ENCODE measurements around the gene HLCS.

The HLCS gene

GRCh38 chr21:36773117-36773516 lies 193.4 kb downstream of the HLCS start:
- no peaks in the 10 kb centered on the region for H3K27me3 ChIP-seq (ENCODE audit: control insufficient read depth in 5 of 5, insufficient read depth in 4 of 5, low read length in 5 of 5)
- H3K36me3 ChIP-seq (ENCODE audit: control insufficient read depth in 5 of 5, insufficient read depth in 5 of 5, low read length in 5 of 5): no peaks in the 10 kb centered on the region
- H3K4me1 ChIP-seq (ENCODE audit: control insufficient read depth in 5 of 5, insufficient read depth in 5 of 5, low read length in 5 of 5): peaks cover 0 to 16% (median 1%) of the 10 kb centered on the region in 5 donors
- no peak overlapping the region for H3K4me3 ChIP-seq (ENCODE audit: low read depth in 1 of 5, low read length in 5 of 5)
- H3K9me3 ChIP-seq (ENCODE audit: control insufficient read depth in 5 of 5, low read length in 5 of 5): no peaks in the 10 kb centered on the region
- no peak overlapping the region for H3K27ac ChIP-seq (ENCODE audit: low read depth, low read length)
- H3K9ac ChIP-seq (ENCODE audit: low read length in 5 of 5): no peak overlapping the region

DNA sequence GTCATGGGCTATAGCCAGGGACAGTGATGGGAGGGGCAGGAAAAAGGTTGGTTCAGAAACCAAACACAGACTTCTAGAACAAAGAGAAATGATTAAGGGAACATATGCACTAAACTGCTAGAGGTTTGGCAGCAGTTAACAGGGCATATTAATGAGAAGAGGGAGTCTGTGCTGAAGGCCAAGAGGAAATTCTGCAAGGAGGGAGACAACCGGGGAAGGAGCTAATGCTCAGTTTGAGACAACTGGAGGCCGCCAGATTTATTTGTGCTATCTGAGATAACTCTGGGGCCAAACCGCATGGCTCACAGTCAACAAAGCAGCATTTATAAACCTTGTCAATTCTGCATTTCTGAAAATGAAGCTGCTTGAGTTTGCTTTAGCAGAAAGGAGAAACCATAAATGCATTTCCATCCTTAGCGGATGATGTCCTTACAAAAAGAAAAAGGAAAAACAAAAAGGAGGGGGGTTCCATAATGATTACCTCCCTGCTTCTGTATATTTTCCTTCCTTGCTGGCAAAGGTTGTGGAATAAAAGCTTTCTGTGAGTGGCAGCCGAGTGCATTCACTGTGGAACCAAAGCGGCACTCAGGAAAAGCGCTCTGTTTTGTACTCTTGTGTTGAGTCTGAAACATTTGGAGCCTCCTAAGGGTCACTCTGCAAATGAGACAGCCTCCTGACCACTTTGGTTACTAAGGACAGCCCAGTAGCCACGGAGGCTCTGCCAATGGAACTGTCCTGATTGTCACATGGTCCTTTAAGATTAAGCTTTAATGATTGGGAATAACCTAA lies 197.2 kb downstream of the HLCS start:
- Histone ChIP-seq H3K4me3 (ENCODE audit: low read depth in 1 of 5, low read length in 5 of 5) (no peak overlapping the region), H3K27ac (ENCODE audit: low read depth, low read length) (no peak overlapping the region)

DNA sequence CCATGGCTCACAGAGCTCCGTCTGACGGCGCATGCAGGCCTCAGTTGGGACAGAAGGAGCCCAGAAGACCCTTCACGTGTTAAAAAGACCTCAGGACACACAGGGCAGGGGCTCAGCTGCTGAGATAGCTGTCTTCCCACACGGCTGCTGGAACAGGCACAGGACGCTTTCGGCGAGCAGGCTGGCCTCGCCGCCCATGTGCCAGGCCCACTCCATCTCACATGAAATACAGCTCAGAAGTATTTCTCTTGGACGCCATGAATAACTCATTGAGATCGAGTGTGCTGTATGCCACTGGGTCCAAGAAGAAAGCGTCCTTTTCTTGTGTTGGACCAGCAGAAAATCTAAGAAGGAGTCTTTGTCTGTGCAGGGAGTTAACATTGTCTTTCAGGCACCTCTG lies 198.0 kb downstream of the HLCS start:
- H3K4me3 ChIP-seq (ENCODE audit: low read depth in 1 of 5, low read length in 5 of 5): no peak overlapping the region
- no peak overlapping the region for H3K27ac ChIP-seq (ENCODE audit: low read depth, low read length)
- H3K9ac ChIP-seq (ENCODE audit: low read length in 5 of 5): no peak overlapping the region
- peaks cover 0 to 7% (median 0%) of the 10 kb centered on the region in 5 donors for H3K36me3 ChIP-seq (ENCODE audit: control insufficient read depth in 5 of 5, insufficient read depth in 5 of 5, low read length in 5 of 5)
- H3K4me1 ChIP-seq (ENCODE audit: control insufficient read depth in 5 of 5, insufficient read depth in 5 of 5, low read length in 5 of 5): peaks cover 0 to 16% (median 0%) of the 10 kb centered on the region in 5 donors
- no peaks in the 10 kb centered on the region for H3K9me3 ChIP-seq (ENCODE audit: control insufficient read depth in 5 of 5, low read length in 5 of 5)
- H3K27me3 ChIP-seq (ENCODE audit: control insufficient read depth in 5 of 5, insufficient read depth in 4 of 5, low read length in 5 of 5): no peaks in the 10 kb centered on the region

More for the DNA sequence above, 197.2 kb downstream of the HLCS start:
- Histone ChIP-seq H3K9ac (ENCODE audit: low read length in 5 of 5) (peak overlapping the region in 2 of 5 donors; percentile 30 to 48), H3K27me3 (ENCODE audit: control insufficient read depth in 5 of 5, insufficient read depth in 4 of 5, low read length in 5 of 5) (no peaks in the 10 kb centered on the region), H3K4me1 (ENCODE audit: control insufficient read depth in 5 of 5, insufficient read depth in 5 of 5, low read length in 5 of 5) (peaks cover 0 to 16% (median 0%) of the 10 kb centered on the region in 5 donors), H3K36me3 (ENCODE audit: control insufficient read depth in 5 of 5, insufficient read depth in 5 of 5, low read length in 5 of 5) (peaks cover 0 to 7% (median 0%) of the 10 kb centered on the region in 5 donors), H3K9me3 (ENCODE audit: control insufficient read depth in 5 of 5, low read length in 5 of 5) (no peaks in the 10 kb centered on the region)

- H3K36me3 ChIP-seq (ENCODE audit: control insufficient read depth in 5 of 5, insufficient read depth in 5 of 5, low read length in 5 of 5): peaks cover 0 to 7% (median 2%) of the 10 kb centered on the region in 5 donors
- no peaks in the 10 kb centered on the region for H3K9me3 ChIP-seq (ENCODE audit: control insufficient read depth in 5 of 5, low read length in 5 of 5)
- no peak overlapping the region for H3K27ac ChIP-seq (ENCODE audit: low read depth, low read length)
- H3K4me1 ChIP-seq (ENCODE audit: control insufficient read depth in 5 of 5, insufficient read depth in 5 of 5, low read length in 5 of 5): peaks cover 0 to 16% (median 0%) of the 10 kb centered on the region in 5 donors
- no peak overlapping the region for H3K4me3 ChIP-seq (ENCODE audit: low read depth in 1 of 5, low read length in 5 of 5)
- H3K9ac ChIP-seq (ENCODE audit: low read length in 5 of 5): no peak overlapping the region
- no peaks in the 10 kb centered on the region for H3K27me3 ChIP-seq (ENCODE audit: control insufficient read depth in 5 of 5, insufficient read depth in 4 of 5, low read length in 5 of 5)
These were observed 199.4 kb downstream of the HLCS start for GRCh38 chr21:36767096-36767495.

DNA sequence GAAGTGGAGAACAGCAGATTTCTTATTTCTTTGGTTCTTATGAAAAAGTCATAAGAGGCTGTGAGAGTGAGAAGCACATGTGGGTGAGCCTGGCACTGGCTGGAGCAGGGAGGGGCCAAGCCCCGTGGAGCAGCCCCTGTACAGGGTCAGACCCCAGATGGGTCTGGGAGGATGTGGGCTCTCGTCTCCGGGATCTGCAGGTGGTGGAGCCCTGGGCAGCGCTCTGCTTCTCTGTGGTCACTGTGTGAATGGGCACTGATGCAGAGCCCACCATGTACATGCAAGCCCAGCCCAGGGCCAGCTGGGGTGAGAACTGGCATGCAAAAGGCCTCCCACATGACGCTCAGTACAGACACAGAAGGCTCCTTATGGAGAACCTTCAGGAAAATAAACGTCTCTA lies 200.0 kb downstream of the HLCS start:
- Histone ChIP-seq H3K4me1 (ENCODE audit: control insufficient read depth in 5 of 5, insufficient read depth in 5 of 5, low read length in 5 of 5) (peaks cover 0 to 16% (median 0%) of the 10 kb centered on the region in 5 donors), H3K9ac (ENCODE audit: low read length in 5 of 5) (no peak overlapping the region), H3K4me3 (ENCODE audit: low read depth in 1 of 5, low read length in 5 of 5) (no peak overlapping the region), H3K27me3 (ENCODE audit: control insufficient read depth in 5 of 5, insufficient read depth in 4 of 5, low read length in 5 of 5) (no peaks in the 10 kb centered on the region), H3K36me3 (ENCODE audit: control insufficient read depth in 5 of 5, insufficient read depth in 5 of 5, low read length in 5 of 5) (peaks cover 0 to 7% (median 2%) of the 10 kb centered on the region in 5 donors), H3K27ac (ENCODE audit: low read depth, low read length) (no peak overlapping the region), H3K9me3 (ENCODE audit: control insufficient read depth in 5 of 5, low read length in 5 of 5) (no peaks in the 10 kb centered on the region)

- no peaks in the 10 kb centered on the region for H3K9me3 ChIP-seq (ENCODE audit: control insufficient read depth in 5 of 5, low read length in 5 of 5)
- no peaks in the 10 kb centered on the region for H3K27me3 ChIP-seq (ENCODE audit: control insufficient read depth in 5 of 5, insufficient read depth in 4 of 5, low read length in 5 of 5)
- peaks cover 0 to 11% (median 2%) of the 10 kb centered on the region in 5 donors for H3K36me3 ChIP-seq (ENCODE audit: control insufficient read depth in 5 of 5, insufficient read depth in 5 of 5, low read length in 5 of 5)
- H3K4me1 ChIP-seq (ENCODE audit: control insufficient read depth in 5 of 5, insufficient read depth in 5 of 5, low read length in 5 of 5): peaks cover 0 to 16% (median 0%) of the 10 kb centered on the region in 5 donors
- H3K27ac ChIP-seq (ENCODE audit: low read depth, low read length): no peak overlapping the region
- H3K4me3 ChIP-seq (ENCODE audit: low read depth in 1 of 5, low read length in 5 of 5): no peak overlapping the region
- no peak overlapping the region for H3K9ac ChIP-seq (ENCODE audit: low read length in 5 of 5)
These were observed 201.2 kb downstream of the HLCS start for GRCh38 chr21:36765229-36765628.

DNA sequence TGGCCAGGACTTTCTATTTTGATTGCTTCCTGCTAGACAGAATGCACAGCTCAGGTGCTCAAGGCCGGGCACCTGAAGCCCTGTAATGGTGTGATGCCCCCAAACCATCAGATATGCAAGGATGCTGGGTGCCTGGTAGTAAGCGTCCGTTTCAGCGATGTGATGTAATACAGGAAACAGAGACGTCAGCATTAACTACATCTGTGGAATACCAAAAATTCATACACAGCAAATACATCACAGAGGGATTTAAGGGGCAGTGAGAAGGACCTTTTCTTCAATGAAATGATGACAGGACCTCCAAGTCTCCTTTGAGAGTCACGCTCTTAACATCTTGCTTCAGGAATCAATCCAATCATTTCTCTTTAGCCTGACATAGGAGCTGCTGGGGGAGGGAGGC lies 203.2 kb downstream of the HLCS start:
- peaks cover 0 to under 1% (median 0%) of the 10 kb centered on the region in 5 donors for H3K4me1 ChIP-seq (ENCODE audit: control insufficient read depth in 5 of 5, insufficient read depth in 5 of 5, low read length in 5 of 5)
- no peaks in the 10 kb centered on the region for H3K9me3 ChIP-seq (ENCODE audit: control insufficient read depth in 5 of 5, low read length in 5 of 5)
- no peak overlapping the region for H3K9ac ChIP-seq (ENCODE audit: low read length in 5 of 5)
- H3K4me3 ChIP-seq (ENCODE audit: low read depth in 1 of 5, low read length in 5 of 5): no peak overlapping the region
- no peak overlapping the region for H3K27ac ChIP-seq (ENCODE audit: low read depth, low read length)
- H3K36me3 ChIP-seq (ENCODE audit: control insufficient read depth in 5 of 5, insufficient read depth in 5 of 5, low read length in 5 of 5): peaks cover 5 to 15% (median 6%) of the 10 kb centered on the region in 5 donors
- H3K27me3 ChIP-seq (ENCODE audit: control insufficient read depth in 5 of 5, insufficient read depth in 4 of 5, low read length in 5 of 5): no peaks in the 10 kb centered on the region

- Histone ChIP-seq H3K9ac (ENCODE audit: low read length in 5 of 5) (no peak overlapping the region), H3K4me1 (ENCODE audit: control insufficient read depth in 5 of 5, insufficient read depth in 5 of 5, low read length in 5 of 5) (no peaks in the 10 kb centered on the region), H3K36me3 (ENCODE audit: control insufficient read depth in 5 of 5, insufficient read depth in 5 of 5, low read length in 5 of 5) (peaks cover 5 to 15% (median 6%) of the 10 kb centered on the region in 5 donors), H3K4me3 (ENCODE audit: low read depth in 1 of 5, low read length in 5 of 5) (no peak overlapping the region), H3K9me3 (ENCODE audit: control insufficient read depth in 5 of 5, low read length in 5 of 5) (no peaks in the 10 kb centered on the region), H3K27ac (ENCODE audit: low read depth, low read length) (no peak overlapping the region), H3K27me3 (ENCODE audit: control insufficient read depth in 5 of 5, insufficient read depth in 4 of 5, low read length in 5 of 5) (no peaks in the 10 kb centered on the region)
These were observed 203.8 kb downstream of the HLCS start for GRCh38 chr21:36762642-36763041.

DNA sequence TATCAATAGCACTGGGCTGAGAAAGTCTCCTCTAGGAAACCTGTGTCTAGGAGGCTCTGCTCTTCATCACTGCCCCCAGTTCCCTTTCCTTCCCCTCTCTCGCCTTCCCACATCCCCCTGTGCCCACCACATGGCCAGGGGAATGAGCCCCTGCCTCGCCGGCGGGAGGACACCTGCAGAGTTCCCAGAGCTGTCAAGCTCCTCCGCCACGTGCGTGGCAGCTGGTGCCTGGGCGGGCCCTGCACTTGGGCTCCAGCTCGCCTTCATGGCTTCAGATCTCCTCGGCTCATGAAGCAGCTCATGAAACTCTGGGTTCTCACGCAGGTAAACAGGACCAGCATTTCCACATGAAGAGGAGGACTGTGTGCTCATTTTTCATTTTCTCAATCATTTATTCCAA lies 204.8 kb downstream of the HLCS start:
- Histone ChIP-seq H3K27me3 (ENCODE audit: control insufficient read depth in 5 of 5, insufficient read depth in 4 of 5, low read length in 5 of 5) (no peaks in the 10 kb centered on the region), H3K9ac (ENCODE audit: low read length in 5 of 5) (no peak overlapping the region), H3K27ac (ENCODE audit: low read depth, low read length) (no peak overlapping the region), H3K9me3 (ENCODE audit: control insufficient read depth in 5 of 5, low read length in 5 of 5) (no peaks in the 10 kb centered on the region), H3K4me1 (ENCODE audit: control insufficient read depth in 5 of 5, insufficient read depth in 5 of 5, low read length in 5 of 5) (no peaks in the 10 kb centered on the region), H3K4me3 (ENCODE audit: low read depth in 1 of 5, low read length in 5 of 5) (no peak overlapping the region), H3K36me3 (ENCODE audit: control insufficient read depth in 5 of 5, insufficient read depth in 5 of 5, low read length in 5 of 5) (peaks cover 5 to 16% (median 7%) of the 10 kb centered on the region in 5 donors)

- no peak overlapping the region for H3K27ac ChIP-seq (ENCODE audit: low read depth, low read length)
- no peaks in the 10 kb centered on the region for H3K9me3 ChIP-seq (ENCODE audit: control insufficient read depth in 5 of 5, low read length in 5 of 5)
- H3K4me3 ChIP-seq (ENCODE audit: low read depth in 1 of 5, low read length in 5 of 5): no peak overlapping the region
- H3K36me3 ChIP-seq (ENCODE audit: control insufficient read depth in 5 of 5, insufficient read depth in 5 of 5, low read length in 5 of 5): peaks cover 7 to 21% (median 9%) of the 10 kb centered on the region in 5 donors
- H3K4me1 ChIP-seq (ENCODE audit: control insufficient read depth in 5 of 5, insufficient read depth in 5 of 5, low read length in 5 of 5): peaks cover 0 to under 1% (median 0%) of the 10 kb centered on the region in 5 donors
- H3K27me3 ChIP-seq (ENCODE audit: control insufficient read depth in 5 of 5, insufficient read depth in 4 of 5, low read length in 5 of 5): no peaks in the 10 kb centered on the region
- no peak overlapping the region for H3K9ac ChIP-seq (ENCODE audit: low read length in 5 of 5)
These were observed 207.0 kb downstream of the HLCS start for GRCh38 chr21:36759348-36760083.
